Testis (tissue), 2 donors: Measurements from ENCODE around the gene CALCOCO2.
A peak's percentile ranks its signal among the peaks of the same experiment; 100 is the strongest.

Experiments
- CTCF ChIP-seq, 3 experiments: fragments of 450-650 bp in 2 of 3; fragments of 200-600 bp in 1 of 3; sonication (generic) in 1 of 3; IDR thresholded peaks; one replicate each; pipeline ENCODE4 v1.5.1; 2016 to 2019; ENCODE audit warnings: antibody characterized with exemption in 3 of 3, mild to moderate bottlenecking in 2 of 3, moderate library complexity in 1 of 3
- POLR2A ChIP-seq: fragments of 450-650 bp; IDR thresholded peaks from one replicate; pipeline ENCODE4 v1.6.1; 2017; ENCODE audit warnings: antibody characterized with exemption, mild to moderate bottlenecking, moderate library complexity

GRCh38 chr17:48791128-48792032, 39.5 kb upstream of the CALCOCO2 start:
- TF ChIP-seq CTCF (IDR thresholded peaks at IDR 0.05) (peak; percentile 66 to 74 (median 68)), POLR2A (no peak)
